HG03159 (cell line): Measurements from ENCODE around the gene SERPINA1.
A peak's percentile ranks its signal among the peaks of the same experiment; 100 is the strongest.

Source experiments
- ATAC-seq: cut with Tn5 transposase; IDR thresholded peaks from one replicate; pipeline ENCODE4 v1.9.1; 2021; ENCODE audit warnings: mild to moderate bottlenecking, moderate library complexity; ENCODE audit not compliant: unreplicated experiment

SERPINA1 gene

DNA sequence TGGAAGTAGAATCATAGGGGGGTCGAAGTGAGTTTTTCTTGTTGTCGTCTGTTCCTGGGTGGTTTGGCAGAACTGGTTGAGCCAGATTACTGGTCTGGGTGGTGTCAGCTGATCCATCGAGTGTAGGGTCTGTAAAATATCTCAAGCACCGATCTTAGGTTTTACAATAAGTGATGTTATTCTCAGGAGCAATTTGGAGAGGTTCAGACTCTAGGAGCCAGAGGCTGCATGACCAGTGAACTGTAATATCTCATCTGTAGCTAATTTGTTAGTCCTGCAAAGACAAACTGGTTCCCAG lies 9.7 kb upstream of the SERPINA1 start:
- ATAC-seq = no peak

DNA sequence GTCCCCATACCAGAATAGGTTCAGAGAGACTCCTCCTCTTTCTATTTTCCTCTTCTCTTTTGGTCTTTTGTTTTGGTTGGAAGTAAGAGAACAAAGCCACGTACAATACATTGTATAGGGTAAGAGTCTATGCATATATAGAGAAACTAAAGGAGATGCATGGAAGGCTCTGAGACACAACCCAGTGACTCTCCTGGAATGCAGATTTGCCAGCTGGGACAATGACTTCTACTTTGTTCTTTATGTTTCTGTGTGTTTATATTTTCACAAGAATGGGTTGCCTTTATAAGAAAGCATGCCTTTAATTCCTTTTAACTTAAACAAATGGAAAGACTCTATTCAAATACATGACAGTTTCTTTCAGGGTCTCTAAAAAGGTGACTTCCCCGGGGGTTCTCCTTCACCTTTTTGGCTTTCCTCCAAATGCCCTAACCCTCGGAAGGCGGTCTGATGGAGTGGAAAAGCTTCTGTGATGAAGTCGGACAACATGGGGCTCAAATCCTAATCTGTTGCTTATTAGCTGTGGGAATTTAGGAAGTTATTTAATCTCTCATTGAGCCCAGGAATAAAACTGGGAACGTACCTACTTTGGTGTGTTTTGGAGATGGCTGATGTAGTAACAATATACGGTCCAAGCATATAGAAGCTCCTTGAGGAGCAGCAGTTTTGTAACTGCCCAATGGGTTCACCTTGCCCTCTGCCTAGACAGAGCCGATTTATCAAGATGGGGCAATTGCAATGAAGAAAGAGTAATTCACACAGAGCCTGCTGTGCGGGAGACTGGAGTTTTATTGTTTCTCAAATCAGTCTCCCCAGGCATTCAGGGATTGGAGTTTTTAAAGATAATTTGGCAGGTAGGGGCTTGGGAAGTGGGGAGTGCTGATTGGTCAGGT lies 9.1 kb upstream of the SERPINA1 start:
- ATAC-seq = no peak

DNA sequence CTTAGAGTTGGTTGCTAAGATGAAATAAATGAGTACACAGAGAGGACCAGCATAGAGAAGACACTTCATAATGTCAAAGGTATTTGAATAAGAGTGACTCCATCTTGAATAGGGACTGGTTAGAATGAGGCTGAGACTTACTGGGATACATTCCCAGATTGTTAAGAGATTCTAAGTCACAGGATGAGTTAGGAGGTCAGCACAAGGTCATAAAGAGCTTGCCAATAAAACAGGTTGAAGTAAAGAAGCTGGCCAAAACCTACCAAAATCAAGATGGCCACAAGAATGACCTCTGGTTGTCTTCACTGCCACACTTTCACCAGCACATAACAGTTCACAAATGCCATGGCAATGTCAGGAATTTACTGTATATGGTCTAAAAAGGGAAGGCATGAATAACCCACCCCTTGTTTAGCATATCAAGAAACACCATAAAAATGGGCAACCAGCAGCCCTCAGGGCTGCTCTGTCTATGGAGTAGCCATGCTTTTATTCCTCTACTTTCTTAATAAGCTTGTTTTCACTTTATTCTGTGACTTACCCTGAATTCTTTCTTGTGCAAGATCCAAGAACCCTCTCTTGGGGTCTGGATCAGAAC lies 8.3 kb upstream of the SERPINA1 start:
- ATAC-seq = no peak

DNA sequence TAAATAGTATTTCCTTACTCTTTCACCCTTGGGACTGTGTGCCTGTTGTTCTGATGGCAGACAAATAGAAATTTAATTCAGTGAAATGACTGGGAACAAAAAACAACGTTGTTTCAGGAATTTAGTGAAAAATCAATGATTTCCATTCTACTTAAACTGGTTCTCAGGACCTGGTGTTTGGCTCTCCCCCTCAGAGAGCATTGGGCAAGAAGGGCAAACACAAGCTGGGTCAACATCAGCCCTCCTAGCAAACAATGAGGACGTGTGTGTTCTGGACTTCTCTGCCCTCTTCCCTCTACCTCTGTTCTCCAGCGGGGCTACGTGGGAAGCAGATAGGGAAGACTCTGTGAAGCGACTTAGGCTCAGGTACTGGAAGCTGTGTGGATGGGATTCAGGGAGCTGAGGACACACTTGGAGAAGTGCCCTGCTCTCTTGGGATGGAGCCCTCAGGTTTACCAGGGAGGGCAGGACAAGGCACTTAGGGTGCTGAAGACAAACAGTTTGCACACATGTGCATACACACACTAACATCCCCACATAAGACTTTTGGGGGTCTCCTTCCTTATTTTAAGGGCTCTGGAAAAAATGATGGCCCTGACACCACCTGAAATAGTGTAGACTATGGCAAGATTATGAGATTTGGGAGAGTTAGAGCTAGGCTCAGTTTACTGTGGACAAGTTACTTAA lies 7.6 kb upstream of the SERPINA1 start:
- no peak for ATAC-seq

DNA sequence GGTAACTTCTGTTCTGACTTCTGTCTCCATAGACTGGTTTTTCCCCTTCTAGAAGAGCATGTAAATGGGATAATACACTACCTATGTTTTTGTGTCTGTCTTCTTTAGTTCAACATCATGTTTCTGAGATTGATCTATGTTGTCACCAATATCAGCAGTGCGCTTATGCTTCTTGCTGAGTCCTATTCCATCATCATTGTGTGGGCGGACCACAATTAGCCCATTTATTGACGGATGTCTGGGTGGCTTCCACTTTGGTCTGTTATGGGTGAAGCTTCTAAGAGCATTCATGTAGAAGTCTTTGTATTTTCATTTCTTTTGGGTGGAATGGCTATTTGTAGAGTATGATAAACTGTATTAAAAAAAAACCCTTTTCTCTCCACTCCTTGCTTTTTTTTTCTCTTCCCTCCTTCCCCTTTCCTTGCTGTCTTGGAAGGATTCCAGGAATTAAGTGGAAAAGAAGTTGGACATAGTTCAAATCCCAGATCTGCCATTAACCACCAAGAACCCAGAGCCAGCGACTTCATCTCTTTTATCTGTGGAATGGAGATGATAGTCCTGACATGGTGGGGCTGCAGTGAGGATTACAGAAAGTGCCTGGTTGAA lies 7.0 kb upstream of the SERPINA1 start:
- no peak for ATAC-seq

DNA sequence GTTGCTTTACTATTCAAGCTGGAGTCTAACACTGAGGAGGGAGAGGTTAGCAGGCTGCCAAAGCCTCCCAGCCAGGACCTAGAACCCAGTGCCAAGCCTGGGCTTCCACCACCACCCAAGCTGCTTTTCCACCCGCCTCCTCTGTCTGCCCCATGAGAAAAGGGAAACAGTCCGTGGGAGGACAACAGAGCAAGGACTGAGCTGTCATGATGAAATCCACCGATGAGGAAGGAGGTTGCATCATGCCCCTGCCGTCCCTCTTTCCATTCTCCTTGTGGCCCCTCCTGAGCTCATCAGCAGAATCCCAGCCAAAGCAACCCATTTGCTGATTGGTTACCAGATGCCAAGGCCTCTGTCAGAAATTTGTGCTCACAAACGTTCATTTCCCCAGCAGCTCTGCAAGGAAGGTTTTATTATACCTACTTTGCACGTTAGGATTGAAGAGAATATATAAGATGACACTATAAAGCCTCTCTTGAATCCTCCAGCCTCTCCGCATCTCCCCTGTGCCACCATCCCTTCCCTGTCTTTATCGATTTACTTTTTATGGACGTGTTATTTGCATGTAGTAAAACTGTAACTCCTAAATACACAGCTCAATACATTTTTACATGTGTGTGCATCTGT lies 6.3 kb upstream of the SERPINA1 start:
- no peak for ATAC-seq

DNA sequence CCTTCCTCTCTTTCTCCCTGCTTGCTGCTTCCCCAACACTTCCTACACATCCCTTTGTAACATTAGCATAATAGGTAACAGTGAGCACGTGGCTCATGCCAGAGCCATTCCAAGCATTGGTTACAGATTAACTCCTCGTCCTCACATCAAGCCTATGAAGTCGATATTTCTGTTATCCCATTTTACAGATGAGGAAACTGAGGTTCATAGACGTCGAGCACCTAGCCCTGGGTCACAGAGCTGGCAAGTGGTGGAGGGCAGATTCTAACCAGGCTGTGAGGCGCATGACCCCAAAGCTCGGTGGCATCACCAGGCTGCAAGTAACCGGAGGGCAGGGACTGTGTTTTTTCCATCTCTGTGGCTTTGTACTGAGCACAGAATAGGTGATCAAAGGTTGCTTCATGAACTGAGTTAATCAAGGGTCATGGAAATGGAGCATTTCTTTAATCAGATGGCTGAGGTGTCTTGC lies 5.7 kb upstream of the SERPINA1 start:
- ATAC-seq = no peak

DNA sequence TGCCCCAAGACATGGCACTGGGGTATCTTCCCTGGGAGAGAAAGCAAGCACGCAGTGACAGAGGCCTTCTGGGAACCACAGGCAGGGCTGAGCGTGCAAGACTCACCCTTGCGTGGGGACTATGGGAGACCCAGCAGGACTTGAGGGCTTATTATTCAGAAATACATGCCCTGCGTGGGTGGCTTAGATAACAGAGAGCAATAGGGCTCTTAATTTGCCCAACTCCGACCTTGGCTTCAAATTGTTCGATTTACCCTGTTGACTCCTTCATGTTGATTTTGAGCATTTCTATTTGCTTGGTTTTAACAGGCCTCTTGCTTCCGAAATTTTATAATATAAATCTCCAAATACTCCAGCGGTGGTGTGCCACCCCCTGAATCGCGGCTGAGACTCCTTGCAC lies 5.1 kb upstream of the SERPINA1 start:
- ATAC-seq = no peak

DNA sequence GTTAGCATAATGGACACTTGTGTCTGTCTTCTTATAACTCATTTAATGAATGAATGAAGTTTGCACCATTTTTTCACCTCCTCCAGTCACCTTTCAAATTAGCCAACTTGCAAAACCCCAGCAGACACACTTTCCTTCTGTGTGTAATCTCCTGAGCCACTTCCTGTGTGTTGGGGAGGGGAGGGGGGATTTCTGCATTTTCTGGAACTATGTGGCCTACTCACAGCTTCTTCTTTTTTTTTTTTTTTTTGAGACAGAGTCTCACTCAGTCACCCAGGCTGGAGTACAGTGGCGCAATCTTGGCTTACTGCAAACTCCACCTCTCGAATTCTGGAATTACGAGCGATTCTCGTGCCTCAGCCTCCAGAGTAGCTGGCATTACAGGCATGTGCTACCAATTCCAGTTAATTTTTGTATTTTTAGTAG lies 4.1 kb upstream of the SERPINA1 start:
- peak; percentile 48 for ATAC-seq

DNA sequence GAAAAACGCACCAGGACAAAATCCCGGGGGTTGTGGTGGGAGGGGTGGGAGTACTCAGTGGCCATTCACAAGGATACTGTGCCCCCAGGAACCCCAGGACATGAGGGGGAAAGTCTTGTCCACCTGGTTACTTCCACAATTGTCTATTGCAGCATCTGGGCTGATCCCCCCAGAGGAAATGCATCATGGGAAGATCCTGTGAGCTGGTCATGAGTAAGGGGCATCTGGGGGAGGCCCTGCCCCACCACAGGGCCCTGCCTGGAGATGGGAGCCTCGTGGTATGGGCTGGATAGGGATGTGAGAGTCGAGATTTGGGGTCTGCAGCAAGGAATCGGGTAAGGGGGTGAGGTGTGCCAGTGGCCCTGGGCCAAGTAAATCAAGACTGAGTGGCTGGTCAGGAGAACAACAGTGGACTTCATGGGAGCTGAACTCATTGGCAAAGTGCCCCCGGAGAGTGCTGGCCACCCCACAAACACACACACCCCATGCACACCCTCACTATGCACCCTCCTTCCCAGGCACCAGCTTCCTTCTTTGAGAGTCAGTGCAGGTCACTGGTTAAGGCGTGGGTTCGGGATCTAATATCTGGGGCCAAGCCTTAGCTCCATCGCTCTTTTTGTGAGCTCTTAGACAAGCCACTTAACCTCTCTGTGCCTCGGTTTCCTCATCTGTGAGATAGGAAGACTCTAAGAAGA lies 3.0 kb upstream of the SERPINA1 start:
- no peak for ATAC-seq

DNA sequence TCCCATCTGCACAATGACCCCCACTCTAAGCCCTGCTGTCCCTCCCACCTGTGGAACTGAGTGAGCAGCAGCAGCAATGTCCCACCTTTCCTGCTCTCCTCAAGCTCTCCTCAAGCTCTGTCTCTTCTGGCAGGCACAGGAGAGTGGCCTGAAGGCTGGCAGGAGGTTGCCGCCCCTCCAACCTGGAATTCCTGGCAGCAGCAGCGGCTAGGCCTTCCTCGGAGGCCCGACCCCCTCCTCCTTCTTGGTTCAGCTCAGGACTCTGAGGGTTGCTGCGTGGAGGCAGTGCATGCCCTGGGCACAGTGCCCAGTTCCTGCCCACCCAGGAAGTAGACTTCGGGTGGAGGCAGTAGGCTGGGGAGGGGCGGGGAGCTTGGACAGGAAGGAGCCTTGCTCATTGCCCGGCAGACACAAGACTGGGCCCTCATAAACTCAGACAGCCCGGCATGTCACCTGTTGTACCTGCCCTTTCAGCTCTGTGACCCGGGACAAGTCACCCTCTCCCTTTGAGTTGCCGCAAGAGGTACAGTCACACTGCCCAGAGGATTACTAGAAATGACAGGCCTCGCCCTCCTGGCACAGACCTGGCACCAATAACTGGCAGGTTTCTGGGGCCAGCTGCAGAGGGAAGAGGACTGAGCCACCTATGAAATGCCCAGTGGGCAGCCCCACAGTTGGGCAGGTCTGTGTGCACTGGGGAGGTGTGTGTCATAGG lies 2.1 kb upstream of the SERPINA1 start:
- no peak for ATAC-seq

DNA sequence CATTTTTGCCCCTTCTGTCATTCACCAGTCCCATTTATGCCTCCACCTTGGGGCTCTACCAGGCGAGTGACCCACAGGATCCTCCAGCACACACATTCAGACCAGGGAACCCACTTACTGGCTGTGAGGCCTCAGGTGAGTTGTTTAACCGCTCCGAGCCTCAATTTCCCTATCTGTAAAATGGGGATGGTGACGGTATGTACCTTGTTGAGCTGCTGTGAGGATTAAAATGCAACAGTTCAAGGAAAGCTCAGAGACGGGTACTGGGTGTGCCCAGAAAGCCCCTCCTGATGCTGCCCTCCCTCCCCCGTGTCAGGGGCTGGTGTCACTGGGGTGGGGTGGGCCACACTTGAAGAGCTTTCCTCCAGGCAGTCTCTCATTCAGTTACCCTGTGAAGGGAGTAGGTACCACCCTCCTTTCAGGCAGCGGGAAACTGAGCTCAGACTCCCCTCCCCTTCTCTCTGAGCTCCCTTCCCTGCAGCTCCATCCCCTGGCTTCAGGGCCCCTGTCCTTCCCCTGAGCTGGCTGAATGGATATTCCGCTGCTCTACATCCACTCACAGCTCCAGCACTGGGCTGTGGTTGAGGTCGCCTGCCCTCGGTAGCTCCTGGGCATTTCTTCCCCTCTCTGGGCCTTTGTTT lies 1.4 kb upstream of the SERPINA1 start:
- ATAC-seq = no peak

DNA sequence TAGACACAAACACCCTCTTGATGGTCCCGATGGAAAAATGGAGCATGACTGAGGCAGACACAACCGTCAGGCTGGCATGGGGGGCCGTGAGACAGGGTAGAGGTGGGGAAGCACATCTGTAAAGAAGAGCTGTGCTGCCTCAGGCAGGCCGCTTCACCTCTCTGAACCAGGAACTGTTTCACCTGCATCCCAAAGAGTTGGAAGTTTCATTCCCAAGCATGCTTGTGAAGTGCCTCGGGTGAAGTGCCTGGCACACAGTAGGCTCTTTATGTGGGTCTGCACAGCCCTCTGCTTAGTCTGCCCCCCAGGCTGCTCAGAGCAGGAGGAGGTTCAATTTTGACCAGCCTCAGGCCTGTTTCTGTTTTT lies 685 bp upstream of the SERPINA1 start:
- ATAC-seq = no peak

DNA sequence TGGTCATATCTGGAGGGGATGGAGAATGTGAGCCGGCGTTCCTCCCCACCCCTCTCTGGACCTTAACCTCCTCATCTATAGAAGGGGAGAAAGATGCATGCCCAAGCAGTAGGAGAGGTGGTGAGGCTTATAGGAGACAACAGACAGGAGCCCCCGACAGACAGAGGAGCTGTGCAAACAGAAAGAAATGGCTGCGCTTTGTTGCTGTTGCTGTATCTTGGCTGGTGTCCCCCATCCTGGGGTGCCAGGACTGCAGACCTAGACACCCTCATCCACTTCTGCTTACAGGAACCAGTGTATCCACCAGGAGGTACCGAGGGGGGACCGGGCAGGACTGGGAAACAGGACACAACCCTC lies 397 bp downstream of the SERPINA1 start:
- ATAC-seq = no peak

DNA sequence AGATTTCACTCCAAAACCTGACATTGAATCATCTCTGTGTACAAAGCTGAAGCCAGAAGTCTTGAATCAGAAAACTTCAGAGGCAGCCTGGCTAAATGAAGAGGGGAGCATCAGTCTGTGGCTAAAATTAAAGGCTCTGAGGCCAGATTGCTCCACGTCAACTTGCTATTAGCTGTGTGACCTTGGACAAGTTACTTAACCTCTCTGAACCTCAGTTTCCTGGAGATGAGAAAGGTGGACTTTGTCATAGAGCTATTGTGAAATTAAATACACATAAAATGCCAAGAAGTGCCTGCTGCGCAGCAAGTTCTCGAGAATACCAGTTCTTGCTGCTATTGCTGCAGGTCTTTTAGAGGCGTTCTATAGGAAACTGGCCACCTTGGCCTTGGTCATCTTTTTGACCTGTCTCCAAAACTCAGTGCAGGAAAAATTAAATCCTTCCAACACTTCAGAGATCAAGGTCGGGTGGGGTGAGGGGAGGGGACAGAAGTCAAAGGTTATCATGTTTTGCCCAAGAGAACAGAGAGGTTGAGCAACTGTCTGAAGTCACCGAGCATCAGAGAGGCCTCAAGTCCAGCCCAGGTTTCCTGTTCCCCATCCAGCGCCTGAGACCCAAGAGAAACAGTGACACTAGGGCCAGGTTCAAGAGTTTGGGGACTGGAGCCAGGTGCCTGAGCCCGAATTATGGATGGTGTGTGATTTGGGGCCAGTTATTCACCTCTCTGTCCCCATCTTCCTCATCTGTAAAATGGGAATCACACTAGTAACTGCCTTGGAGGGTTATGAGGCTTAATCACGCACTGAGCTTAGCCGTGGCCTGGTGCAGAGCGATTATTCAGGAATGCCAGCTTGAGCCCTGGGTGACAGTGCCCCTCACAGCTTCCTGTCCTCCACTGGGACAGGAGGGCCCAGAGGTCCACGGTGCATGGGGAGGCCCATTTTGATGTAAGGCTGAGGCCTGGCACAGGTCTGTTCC lies 1.1 kb downstream of the SERPINA1 start:
- no peak for ATAC-seq

DNA sequence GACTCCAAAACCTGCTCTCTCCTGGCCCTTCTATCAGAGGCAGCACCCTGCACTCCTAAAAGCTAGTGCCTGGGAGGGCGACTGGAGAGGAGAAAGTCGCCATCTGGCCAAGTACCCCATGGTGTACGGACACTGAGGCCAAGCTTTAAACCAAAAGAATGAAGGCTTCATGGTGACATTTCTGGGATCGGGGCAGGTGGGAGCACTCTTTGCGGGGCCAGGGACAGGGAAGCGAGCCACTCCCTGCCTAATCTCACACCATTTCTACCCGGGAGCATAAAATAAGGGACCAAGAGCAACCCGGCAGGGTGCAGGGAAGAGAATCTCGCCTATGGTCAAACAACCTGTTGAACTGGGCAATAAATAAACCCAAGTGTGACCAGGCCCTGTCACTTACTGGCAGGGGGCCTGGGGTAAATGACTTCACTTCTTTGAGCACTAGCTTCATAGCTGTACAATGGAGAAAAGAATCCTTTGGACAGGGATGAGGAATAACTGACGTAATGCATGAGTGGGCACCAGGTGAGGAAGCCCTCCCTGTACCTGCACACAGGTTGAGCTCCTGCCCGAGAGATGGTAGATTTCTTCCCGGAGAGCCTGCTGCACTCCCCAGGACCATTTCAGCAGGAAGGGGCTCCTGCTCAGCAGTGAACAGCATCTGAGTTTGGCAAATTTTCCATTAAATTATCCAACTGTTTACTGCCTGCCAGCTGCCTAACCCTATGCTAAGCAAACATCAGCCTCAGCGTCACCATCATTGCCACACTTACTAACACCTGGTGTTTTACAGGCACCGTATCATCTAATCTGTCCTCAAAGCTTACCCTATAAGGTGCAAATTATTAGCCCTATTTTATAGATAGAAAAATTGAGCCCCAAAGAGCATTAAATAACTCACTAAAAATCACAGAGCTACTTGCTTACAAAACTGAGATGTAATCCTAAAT lies 2.0 kb downstream of the SERPINA1 start:
- ATAC-seq = no peak

DNA sequence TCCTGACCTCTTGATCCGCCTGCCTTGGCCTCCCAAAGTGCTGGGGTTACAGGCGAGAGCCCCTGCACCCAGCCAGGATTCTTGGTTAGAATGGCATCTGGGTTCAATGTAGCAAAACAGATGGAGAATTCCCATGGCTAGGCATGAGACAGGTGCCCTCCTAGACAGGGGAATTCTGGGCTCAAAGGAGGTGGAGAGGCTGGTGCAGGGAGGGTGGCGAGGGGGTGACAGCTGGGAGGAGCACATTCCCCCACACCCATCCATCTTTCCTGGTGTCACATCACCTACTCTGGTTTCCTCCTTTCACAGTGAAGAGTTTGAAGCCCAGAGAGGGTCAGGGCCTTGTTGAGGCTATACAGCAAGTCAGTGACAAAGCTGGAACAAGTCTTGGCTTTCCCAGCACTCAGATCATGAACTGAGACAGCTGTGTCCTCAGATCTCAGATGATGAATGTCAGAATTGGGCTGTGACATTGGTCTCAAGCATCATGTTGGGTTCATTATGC lies 2.8 kb downstream of the SERPINA1 start:
- ATAC-seq = no peak
